GM23248 (cell line): ENCODE results near the gene IGF2BP3. TPM values are rescaled to one million over a fixed set of nuclear protein-coding genes. Genes with fewer than 3 reads are reported as not detected.

ENCODE experiments used
- DNase-seq: peaks from one replicate; pipeline ENCODE4 v3.0.0-alpha.2; 2015
- H2AFZ ChIP-seq: fragments of 200-600 bp; sonication (generic); 2 replicates; pipeline ENCODE4 v1.6.1; 2016; ENCODE audit warnings: antibody characterized with exemption
- H3F3A ChIP-seq: fragments of 200-600 bp; sonication (generic); 2 replicates; pipeline ENCODE4 v1.6.1; 2016; ENCODE audit warnings: mild to moderate bottlenecking, antibody characterized with exemption, mixed run types; ENCODE audit not compliant: insufficient read depth
- H3K27ac ChIP-seq: fragments of 200-600 bp; sonication (generic); 2 replicates; pipeline ENCODE4 v1.5.1; 2016; ENCODE audit warnings: mild to moderate bottlenecking
- H3K27me3 ChIP-seq: fragments of 200-600 bp; sonication (generic); replicated peaks from 2 replicates; pipeline ENCODE4 v1.6.1; 2016; ENCODE audit warnings: mild to moderate bottlenecking; ENCODE audit not compliant: insufficient read depth
- H3K36me3 ChIP-seq: fragments of 200-600 bp; sonication (generic); 2 replicates; pipeline ENCODE4 v1.6.1; 2016; ENCODE audit warnings: low read depth, mild to moderate bottlenecking
- H3K4me1 ChIP-seq: fragments of 200-600 bp; sonication (generic); 2 replicates; pipeline ENCODE4 v1.6.1; 2016; ENCODE audit warnings: mild to moderate bottlenecking; ENCODE audit not compliant: insufficient read depth
- H3K4me2 ChIP-seq: fragments of 200-600 bp; sonication (generic); one replicate; pipeline ENCODE4 v1.6.1; 2016; ENCODE audit warnings: mild to moderate bottlenecking; ENCODE audit not compliant: unreplicated experiment
- H3K4me3 ChIP-seq: fragments of 200-600 bp; sonication (generic); 2 replicates; pipeline ENCODE4 v1.5.1; 2016; ENCODE audit warnings: mild to moderate bottlenecking
- H3K79me2 ChIP-seq: fragments of 200-600 bp; sonication (generic); 2 replicates; pipeline ENCODE4 v1.6.1; 2016; ENCODE audit warnings: mild to moderate bottlenecking; ENCODE audit not compliant: insufficient read depth
- H3K9ac ChIP-seq: fragments of 200-600 bp; sonication (generic); 2 replicates; pipeline ENCODE4 v1.6.1; 2016; ENCODE audit warnings: mild to moderate bottlenecking
- H3K9me2 ChIP-seq: fragments of 200-600 bp; sonication (generic); 2 replicates; pipeline ENCODE4 v1.6.1; 2016; ENCODE audit warnings: mixed run types, mild to moderate bottlenecking, moderate library complexity; ENCODE audit not compliant: insufficient read depth
- H3K9me3 ChIP-seq: fragments of 200-600 bp; sonication (generic); one replicate; pipeline ENCODE4 v1.6.1; 2017; ENCODE audit warnings: low read depth
- H4K20me1 ChIP-seq: fragments of 200-600 bp; sonication (generic); 2 replicates; pipeline ENCODE4 v1.6.0; 2016; ENCODE audit not compliant: insufficient read depth
- EZH2 ChIP-seq: fragments of 200-600 bp; sonication (generic); IDR thresholded peaks from 2 replicates; pipeline ENCODE4 v1.6.1; 2018; ENCODE audit warnings: antibody characterized with exemption, mild to moderate bottlenecking; ENCODE audit not compliant: insufficient read depth, poor library complexity, severe bottlenecking
- EZH2phosphoT487 ChIP-seq: fragments of 200-600 bp; sonication (generic); IDR thresholded peaks from 2 replicates; pipeline ENCODE4 v1.6.1; 2018; ENCODE audit warnings: antibody characterized with exemption, moderate library complexity, mild to moderate bottlenecking, low read depth; ENCODE audit not compliant: insufficient read depth
- WGBS, 2 experiments: methylation state at CpG; one replicate each; pipeline ENCODE4 v1.1.6; 2015 to 2017; ENCODE audit warnings: low lambda C conversion rate in 2 of 2, low coverage in 1 of 2; ENCODE audit errors: missing lambda C conversion rate in 2 of 2; 5-methylcytosine and 5-hydroxymethylcytosine counted together
- in situ Hi-C: fragments of 300-500 bp; cut with MboI; formaldehyde crosslinking; loops from 2 replicates; pipeline ENCODE4 v1.15.0; 2020
- polyA plus RNA-seq: library from polyadenylated mRNA; unstranded; fragments of >200 nt; fragmentation: Nextera tagmentation; extraction: Ambion mirVana; gene quantifications from 2 replicates; pipeline ENCODE4 v1.2.1, GENCODE V29; 2016
- total RNA-seq: library from RNA; depleted of rRNA; stranded (reverse); fragments of >200 nt; shearing (Covaris generic); gene quantifications from 2 replicates; pipeline ENCODE4 v1.2.3, GENCODE V29; 2014

Gene IGF2BP3
- total and polyA plus RNA-seq, 2 experiments from 2014 or later = 7.6 to 18.2 TPM

GRCh38 chr7:23456093-23456492 is 14.2 kb downstream of the IGF2BP3 start:
- Histone ChIP-seq H3K4me2 (no peak overlapping the region), H3K79me2 (peaks cover 99% of the 10 kb centered on the region)
- in situ Hi-C loops = no loop called here

GRCh38 chr7:23454881-23455526 is 15.3 kb downstream of the IGF2BP3 start:
- in situ Hi-C loops = no loop called here
- Histone ChIP-seq H3K27me3 (no peaks in the 10 kb centered on the region), H2AFZ (no peak overlapping the region), H3K4me3 (no peak overlapping the region), H4K20me1 (0 out of 2 replicates have a peak, but pooled peaks cover 5% of the 10 kb centered on the region), H3F3A (no peaks in the 10 kb centered on the region), H3K9ac (no peak overlapping the region), H3K9me3 (no peaks in the 10 kb centered on the region), H3K36me3 (no peaks in the 10 kb centered on the region), H3K4me2 (no peak overlapping the region), H3K4me1 (no peaks in the 10 kb centered on the region), H3K9me2 (no peaks in the 10 kb centered on the region), H3K27ac (no peak overlapping the region), H3K79me2 (peaks cover 99% of the 10 kb centered on the region)
- DNase-seq = no peak
- WGBS, 2 experiments = 79 to 85% methylated on average over 5 of the region's 5 CpGs
- TF ChIP-seq EZH2 = no peak
- no peak for TF ChIP-seq EZH2phosphoT487

More at GRCh38 chr7:23456093-23456492, 14.2 kb downstream of the IGF2BP3 start:
- Histone ChIP-seq H3K9me3 (no peaks in the 10 kb centered on the region), H4K20me1 (0 out of 2 replicates have a peak, but pooled peaks cover 5% of the 10 kb centered on the region), H3K36me3 (no peaks in the 10 kb centered on the region), H3K9ac (no peak overlapping the region), H3K27ac (no peak overlapping the region), H2AFZ (no peak overlapping the region), H3K27me3 (no peaks in the 10 kb centered on the region), H3K4me3 (no peak overlapping the region), H3K9me2 (no peaks in the 10 kb centered on the region), H3F3A (no peaks in the 10 kb centered on the region), H3K4me1 (no peaks in the 10 kb centered on the region)
- 90 to 93% methylated on average over 3 of the region's 3 CpGs for WGBS, 2 experiments
- no peak for DNase-seq
- TF ChIP-seq EZH2 (no peak), EZH2phosphoT487 (no peak)

GRCh38 chr7:23450518-23450917 is 19.8 kb downstream of the IGF2BP3 start:
- Histone ChIP-seq H3K4me3 (no peak overlapping the region), H3K9ac (no peak overlapping the region), H3K27me3 (no peaks in the 10 kb centered on the region), H3K4me2 (no peak overlapping the region), H4K20me1 (no peaks in the 10 kb centered on the region), H2AFZ (no peak overlapping the region), H3K79me2 (peaks cover 98% of the 10 kb centered on the region), H3K9me3 (no peaks in the 10 kb centered on the region), H3K36me3 (no peaks in the 10 kb centered on the region), H3K27ac (no peak overlapping the region), H3F3A (no peaks in the 10 kb centered on the region), H3K9me2 (no peaks in the 10 kb centered on the region), H3K4me1 (no peaks in the 10 kb centered on the region)
- in situ Hi-C loops = no loop called here
- DNase-seq = no peak
- 82 to 84% methylated on average over 6 of the region's 6 CpGs for WGBS, 2 experiments
- TF ChIP-seq EZH2 (no peak), EZH2phosphoT487 (no peak)

GRCh38 chr7:23449941-23450340 is 20.4 kb downstream of the IGF2BP3 start:
- in situ Hi-C loops = no loop called here
- H4K20me1 ChIP-seq = no peaks in the 10 kb centered on the region

More at GRCh38 chr7:23449941-23450340, 20.4 kb downstream of the IGF2BP3 start:
- Histone ChIP-seq H3K4me1 (no peaks in the 10 kb centered on the region), H3K9ac (no peak overlapping the region), H3K27ac (no peak overlapping the region), H3K36me3 (no peaks in the 10 kb centered on the region), H3K4me2 (no peak overlapping the region), H3F3A (no peaks in the 10 kb centered on the region), H3K9me2 (no peaks in the 10 kb centered on the region), H3K27me3 (no peaks in the 10 kb centered on the region), H2AFZ (no peak overlapping the region), H3K79me2 (peaks cover 98% of the 10 kb centered on the region), H3K9me3 (no peaks in the 10 kb centered on the region), H3K4me3 (no peak overlapping the region)
- 94% methylated on average over 3 of the region's 3 CpGs for WGBS, 2 experiments
- DNase-seq = no peak
- TF ChIP-seq EZH2phosphoT487 = no peak
- TF ChIP-seq EZH2 = no peak
